Measurements from ENCODE around the gene SPATA21. TPM values are rescaled to one million over a fixed set of nuclear protein-coding genes. Genes with fewer than 3 reads are reported as not detected.
"Not testable (repeated sequence)": the region's sequence is repeated elsewhere in the genome, so short reads cannot be mapped to it uniquely, and the experiment has no call there.

The SPATA21 gene
- total RNA-seq, 4 donors from 2014 or later: not detected

- WGBS: 95% methylated on average over 11 of the region's 12 CpGs
- H3K36me3 ChIP-seq: peaks cover 79% of the 10 kb centered on the region
- no peak overlapping the region for H3K4me3 ChIP-seq
- H3K27me3 ChIP-seq: no peaks in the 10 kb centered on the region
- no peaks in the 10 kb centered on the region for H3K9me3 ChIP-seq
- H3K27ac ChIP-seq: no peak overlapping the region
- no peak for DNase-seq (ENCODE audit: low spot score in 2 of 2)
- no peaks in the 10 kb centered on the region for H3K4me1 ChIP-seq
- TF ChIP-seq CTCF (IDR thresholded peaks at IDR 0.05) (no peak), POLR2AphosphoS5 (IDR thresholded peaks at IDR 0.05) (no peak), EP300 (IDR thresholded peaks at IDR 0.05) (no peak), POLR2A (IDR thresholded peaks at IDR 0.05) (no peak)
Observed at GRCh38 chr1:16478091-16478490, 40.9 kb upstream of the SPATA21 start.

- H3K27ac ChIP-seq; H3K9me3 ChIP-seq; H3K27me3 ChIP-seq; H3K4me3 ChIP-seq; H3K4me1 ChIP-seq; DNase-seq (ENCODE audit: low spot score in 2 of 2): not testable (repeated sequence)
- H3K36me3 ChIP-seq: peaks cover 68% of the 10 kb centered on the region
- WGBS: 88% methylated on average over 24 of the region's 29 CpGs
Observed at GRCh38 chr1:16475771-16476770, 38.8 kb upstream of the SPATA21 start.

- WGBS: 98% methylated on average over 2 of the region's 2 CpGs
- H3K27me3 ChIP-seq; H3K4me3 ChIP-seq; DNase-seq (ENCODE audit: low spot score in 2 of 2); H3K9me3 ChIP-seq; H3K27ac ChIP-seq; H3K4me1 ChIP-seq: not testable (repeated sequence)
- H3K36me3 ChIP-seq: peaks cover 57% of the 10 kb centered on the region
Observed at GRCh38 chr1:16474891-16475290, 37.7 kb upstream of the SPATA21 start.

GRCh38 chr1:16474166-16474800, 37.1 kb upstream of the SPATA21 start:
- WGBS: 85% methylated on average over 11 of the region's 28 CpGs
- DNase-seq (ENCODE audit: low spot score in 2 of 2): no peak
- H3K27ac ChIP-seq: no peak overlapping the region
- peaks cover 57% of the 10 kb centered on the region for H3K36me3 ChIP-seq
- no peaks in the 10 kb centered on the region for H3K9me3 ChIP-seq
- TF ChIP-seq POLR2A (IDR thresholded peaks at IDR 0.05) (no peak), POLR2AphosphoS5 (IDR thresholded peaks at IDR 0.05) (no peak), EP300 (IDR thresholded peaks at IDR 0.05) (no peak), CTCF (IDR thresholded peaks at IDR 0.05) (no peak)
- H3K4me1 ChIP-seq: no peaks in the 10 kb centered on the region
- H3K4me3 ChIP-seq: no peak overlapping the region
- H3K27me3 ChIP-seq: no peaks in the 10 kb centered on the region

- H3K36me3 ChIP-seq: peaks cover 15% of the 10 kb centered on the region
- no peaks in the 10 kb centered on the region for H3K27me3 ChIP-seq
- TF ChIP-seq CTCF (IDR thresholded peaks at IDR 0.05): no peak
- TF ChIP-seq POLR2A (IDR thresholded peaks at IDR 0.05): no peak
- TF ChIP-seq POLR2AphosphoS5 (IDR thresholded peaks at IDR 0.05): no peak
- TF ChIP-seq EP300 (IDR thresholded peaks at IDR 0.05): no peak
- no peak for DNase-seq (ENCODE audit: low spot score in 2 of 2)
- 87% methylated on average over 3 of the region's 3 CpGs for WGBS
- no peaks in the 10 kb centered on the region for H3K9me3 ChIP-seq
- H3K4me1 ChIP-seq: no peaks in the 10 kb centered on the region
- H3K4me3 ChIP-seq: no peak overlapping the region
- no peak overlapping the region for H3K27ac ChIP-seq
Observed at GRCh38 chr1:16468558-16468957, 31.3 kb upstream of the SPATA21 start.

- TF ChIP-seq CTCF (IDR thresholded peaks at IDR 0.05) (no peak), EP300 (IDR thresholded peaks at IDR 0.05) (no peak), POLR2A (IDR thresholded peaks at IDR 0.05) (no peak), POLR2AphosphoS5 (IDR thresholded peaks at IDR 0.05) (no peak)
- H3K9me3 ChIP-seq: no peaks in the 10 kb centered on the region
- H3K27me3 ChIP-seq: no peaks in the 10 kb centered on the region
- 91% methylated on average over 21 of the region's 21 CpGs for WGBS
- H3K27ac ChIP-seq: no peak overlapping the region
- H3K4me3 ChIP-seq: no peak overlapping the region
- no peaks in the 10 kb centered on the region for H3K4me1 ChIP-seq
- peaks cover 36% of the 10 kb centered on the region for H3K36me3 ChIP-seq
- no peak for DNase-seq (ENCODE audit: low spot score in 2 of 2)
Observed at GRCh38 chr1:16464917-16465625, 27.8 kb upstream of the SPATA21 start.

All from suprapubic skin (tissue), 4 donors.